ENCODE data around the gene RUNX1.
"Not testable (repeated sequence)": the region's sequence is repeated elsewhere in the genome, so short reads cannot be mapped to it uniquely, and the experiment has no call there.

Gene RUNX1

GRCh38 chr21:34953950-34954349, 95.2 kb downstream of the RUNX1 start:
- no peaks in the 10 kb centered on the region for H3K36me3 ChIP-seq (ENCODE audit: insufficient read depth, low read length)
- H2AFZ ChIP-seq (ENCODE audit: low read depth, low read length) = no peak overlapping the region
- H3K4me3 ChIP-seq (ENCODE audit: low read length) = no peak overlapping the region
- no peaks in the 10 kb centered on the region for H3K27me3 ChIP-seq (ENCODE audit: insufficient read depth, low read length)
- H3K9me3 ChIP-seq (ENCODE audit: low read length) = no peaks in the 10 kb centered on the region
- no peaks in the 10 kb centered on the region for H3K4me1 ChIP-seq (ENCODE audit: insufficient read depth, low read length)

- Histone ChIP-seq H2AFZ (ENCODE audit: low read depth, low read length) (no peak overlapping the region), H3K4me1 (ENCODE audit: insufficient read depth, low read length) (no peaks in the 10 kb centered on the region), H3K27me3 (ENCODE audit: insufficient read depth, low read length) (no peaks in the 10 kb centered on the region), H3K4me3 (ENCODE audit: low read length) (no peak overlapping the region), H3K36me3 (ENCODE audit: insufficient read depth, low read length) (no peaks in the 10 kb centered on the region), H3K9me3 (ENCODE audit: low read length) (no peaks in the 10 kb centered on the region)
Measured at GRCh38 chr21:34952701-34953100, 96.4 kb downstream of the RUNX1 start.

DNA sequence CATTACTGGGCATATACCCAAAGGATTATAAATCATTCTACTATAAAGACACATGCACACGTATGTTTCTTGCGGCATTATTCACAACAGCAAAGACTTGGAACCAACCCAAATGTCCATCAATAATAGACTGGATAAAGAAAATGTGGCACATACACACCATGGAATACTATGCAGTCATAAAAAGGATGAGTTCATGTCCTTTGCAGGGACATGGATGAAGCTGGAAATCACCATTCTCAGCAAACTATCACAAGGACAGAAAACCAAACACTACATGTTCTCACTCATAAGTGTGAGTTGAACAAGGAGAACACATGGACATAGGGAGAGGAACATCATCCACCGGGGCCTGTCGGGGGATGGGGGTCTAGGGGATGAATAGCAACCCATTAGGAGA, 97.2 kb downstream of the RUNX1 start:
- not testable (repeated sequence) for H3K36me3 ChIP-seq (ENCODE audit: insufficient read depth, low read length); H3K4me1 ChIP-seq (ENCODE audit: insufficient read depth, low read length); H2AFZ ChIP-seq (ENCODE audit: low read depth, low read length); H3K9me3 ChIP-seq (ENCODE audit: low read length); H3K4me3 ChIP-seq (ENCODE audit: low read length); H3K27me3 ChIP-seq (ENCODE audit: insufficient read depth, low read length)

DNA sequence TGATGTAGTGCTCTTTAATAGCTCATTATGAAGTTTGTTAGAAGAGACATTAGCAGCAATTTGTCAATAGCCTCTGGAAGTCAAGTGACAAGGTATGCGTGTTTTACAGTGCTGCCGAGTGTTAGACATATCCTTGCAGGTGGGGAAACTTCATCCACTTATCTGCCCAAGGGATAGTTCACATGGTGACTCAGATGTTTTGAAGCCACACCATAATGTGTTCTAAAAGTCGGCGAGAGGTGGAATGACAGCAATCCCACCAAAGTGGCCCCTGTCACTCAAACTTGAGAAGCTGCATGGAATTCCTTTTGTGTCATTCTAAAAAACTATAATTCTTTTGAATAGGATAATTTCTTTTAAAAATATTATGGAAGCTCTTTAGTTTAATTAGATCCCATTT, 98.1 kb downstream of the RUNX1 start:
- H2AFZ ChIP-seq (ENCODE audit: low read depth, low read length) = no peak overlapping the region
- H3K9me3 ChIP-seq (ENCODE audit: low read length) = no peaks in the 10 kb centered on the region
- H3K27me3 ChIP-seq (ENCODE audit: insufficient read depth, low read length) = no peaks in the 10 kb centered on the region
- H3K36me3 ChIP-seq (ENCODE audit: insufficient read depth, low read length) = no peaks in the 10 kb centered on the region
- no peak overlapping the region for H3K4me3 ChIP-seq (ENCODE audit: low read length)
- no peaks in the 10 kb centered on the region for H3K4me1 ChIP-seq (ENCODE audit: insufficient read depth, low read length)

- no peaks in the 10 kb centered on the region for H3K27me3 ChIP-seq (ENCODE audit: insufficient read depth, low read length)
Measured at GRCh38 chr21:34949499-34949898, 99.6 kb downstream of the RUNX1 start.

GRCh38 chr21:34949030-34949429, 100.1 kb downstream of the RUNX1 start:
- no peaks in the 10 kb centered on the region for H3K9me3 ChIP-seq (ENCODE audit: low read length)
- H2AFZ ChIP-seq (ENCODE audit: low read depth, low read length) = no peak overlapping the region

More at GRCh38 chr21:34949499-34949898, 99.6 kb downstream of the RUNX1 start:
- no peaks in the 10 kb centered on the region for H3K36me3 ChIP-seq (ENCODE audit: insufficient read depth, low read length)
- H3K4me1 ChIP-seq (ENCODE audit: insufficient read depth, low read length) = no peaks in the 10 kb centered on the region
- H2AFZ ChIP-seq (ENCODE audit: low read depth, low read length) = no peak overlapping the region
- H3K4me3 ChIP-seq (ENCODE audit: low read length) = no peak overlapping the region
- H3K9me3 ChIP-seq (ENCODE audit: low read length) = no peaks in the 10 kb centered on the region

GRCh38 chr21:34948157-34948556, 100.9 kb downstream of the RUNX1 start:
- Histone ChIP-seq H3K4me3 (ENCODE audit: low read length) (no peak overlapping the region), H3K36me3 (ENCODE audit: insufficient read depth, low read length) (no peaks in the 10 kb centered on the region), H2AFZ (ENCODE audit: low read depth, low read length) (no peak overlapping the region), H3K27me3 (ENCODE audit: insufficient read depth, low read length) (no peaks in the 10 kb centered on the region), H3K4me1 (ENCODE audit: insufficient read depth, low read length) (no peaks in the 10 kb centered on the region), H3K9me3 (ENCODE audit: low read length) (no peaks in the 10 kb centered on the region)

More at GRCh38 chr21:34949030-34949429, 100.1 kb downstream of the RUNX1 start:
- no peaks in the 10 kb centered on the region for H3K4me1 ChIP-seq (ENCODE audit: insufficient read depth, low read length)
- no peaks in the 10 kb centered on the region for H3K36me3 ChIP-seq (ENCODE audit: insufficient read depth, low read length)
- H3K27me3 ChIP-seq (ENCODE audit: insufficient read depth, low read length) = no peaks in the 10 kb centered on the region
- H3K4me3 ChIP-seq (ENCODE audit: low read length) = no peak overlapping the region

- Histone ChIP-seq H3K27me3 (ENCODE audit: insufficient read depth, low read length) (no peaks in the 10 kb centered on the region), H3K4me3 (ENCODE audit: low read length) (no peak overlapping the region), H3K36me3 (ENCODE audit: insufficient read depth, low read length) (no peaks in the 10 kb centered on the region), H3K4me1 (ENCODE audit: insufficient read depth, low read length) (no peaks in the 10 kb centered on the region), H3K9me3 (ENCODE audit: low read length) (no peaks in the 10 kb centered on the region), H2AFZ (ENCODE audit: low read depth, low read length) (no peak overlapping the region)
Measured at GRCh38 chr21:34946916-34947534, 102.1 kb downstream of the RUNX1 start.

- H3K36me3 ChIP-seq (ENCODE audit: insufficient read depth, low read length) = no peaks in the 10 kb centered on the region
- H3K4me3 ChIP-seq (ENCODE audit: low read length) = no peak overlapping the region
- H3K4me1 ChIP-seq (ENCODE audit: insufficient read depth, low read length) = no peaks in the 10 kb centered on the region
- no peaks in the 10 kb centered on the region for H3K27me3 ChIP-seq (ENCODE audit: insufficient read depth, low read length)
- no peak overlapping the region for H2AFZ ChIP-seq (ENCODE audit: low read depth, low read length)
- no peaks in the 10 kb centered on the region for H3K9me3 ChIP-seq (ENCODE audit: low read length)
Measured at GRCh38 chr21:34946385-34946840, 102.7 kb downstream of the RUNX1 start.

DNA sequence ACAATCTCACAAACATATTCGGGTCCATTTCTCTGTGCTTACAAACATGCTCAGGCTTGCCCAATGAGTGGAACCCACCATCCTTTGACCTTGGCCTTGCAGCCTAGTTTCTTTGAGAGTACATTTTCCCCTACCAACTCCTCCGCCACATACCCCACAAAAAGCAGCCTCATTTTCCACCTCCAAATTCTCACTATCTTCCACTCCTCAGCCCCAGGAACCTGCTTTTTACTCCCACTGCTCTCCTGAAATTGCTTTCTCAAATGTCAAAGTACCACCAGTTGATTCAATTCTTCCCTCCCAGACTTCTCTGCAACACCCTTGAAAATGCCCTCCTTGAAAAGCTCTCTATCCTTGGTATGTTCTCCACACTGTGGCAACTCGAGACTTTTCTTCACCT, 103.8 kb downstream of the RUNX1 start:
- Histone ChIP-seq H3K36me3 (ENCODE audit: insufficient read depth, low read length) (no peaks in the 10 kb centered on the region), H2AFZ (ENCODE audit: low read depth, low read length) (no peak overlapping the region), H3K27me3 (ENCODE audit: insufficient read depth, low read length) (no peaks in the 10 kb centered on the region), H3K9me3 (ENCODE audit: low read length) (no peaks in the 10 kb centered on the region), H3K4me3 (ENCODE audit: low read length) (no peak overlapping the region), H3K4me1 (ENCODE audit: insufficient read depth, low read length) (no peaks in the 10 kb centered on the region)

DNA sequence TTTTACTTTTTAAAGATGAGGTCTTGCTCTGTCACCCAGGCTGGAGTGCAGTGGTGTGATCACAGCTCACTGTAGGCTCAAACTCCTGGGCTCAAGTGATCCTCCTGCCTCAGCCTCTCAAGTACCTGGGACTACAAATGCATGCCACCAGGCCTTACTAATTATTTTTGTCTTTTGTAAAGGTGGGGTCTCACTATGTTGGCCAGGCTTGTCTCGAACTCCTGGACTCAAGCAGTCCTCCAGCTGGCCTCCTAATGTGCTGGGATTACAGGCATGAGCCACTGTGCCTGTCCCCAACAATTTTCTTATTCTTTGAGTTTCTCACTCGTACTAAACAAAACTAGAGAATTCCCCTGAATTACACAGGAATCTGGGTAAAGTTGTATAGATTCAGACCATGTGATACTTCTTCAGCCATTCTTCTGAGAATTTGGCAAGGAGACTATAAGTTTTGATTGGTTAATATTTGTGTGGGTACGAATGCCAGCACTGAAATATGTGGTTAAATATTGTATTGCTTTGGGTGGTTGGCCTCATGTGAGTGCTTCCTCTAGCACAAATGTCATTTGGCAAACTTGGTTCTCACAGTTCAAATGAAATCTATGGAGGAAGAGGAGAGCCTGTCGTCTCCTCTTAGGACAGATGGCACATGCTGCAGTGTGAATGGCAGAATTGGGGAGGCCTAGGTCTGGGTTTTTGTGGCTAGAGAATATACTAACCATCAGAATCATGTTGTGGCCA, 104.9 kb downstream of the RUNX1 start:
- Histone ChIP-seq H3K27me3 (ENCODE audit: insufficient read depth, low read length) (no peaks in the 10 kb centered on the region), H3K9me3 (ENCODE audit: low read length) (no peaks in the 10 kb centered on the region), H3K36me3 (ENCODE audit: insufficient read depth, low read length) (no peaks in the 10 kb centered on the region)

GRCh38 chr21:34942911-34943310, 106.2 kb downstream of the RUNX1 start:
- Histone ChIP-seq H3K4me3 (ENCODE audit: low read length) (no peak overlapping the region), H2AFZ (ENCODE audit: low read depth, low read length) (no peak overlapping the region), H3K4me1 (ENCODE audit: insufficient read depth, low read length) (no peaks in the 10 kb centered on the region), H3K9me3 (ENCODE audit: low read length) (no peaks in the 10 kb centered on the region), H3K27me3 (ENCODE audit: insufficient read depth, low read length) (no peaks in the 10 kb centered on the region), H3K36me3 (ENCODE audit: insufficient read depth, low read length) (no peaks in the 10 kb centered on the region)

More for the DNA sequence above, 104.9 kb downstream of the RUNX1 start:
- Histone ChIP-seq H3K4me1 (ENCODE audit: insufficient read depth, low read length) (no peaks in the 10 kb centered on the region), H2AFZ (ENCODE audit: low read depth, low read length) (no peak overlapping the region), H3K4me3 (ENCODE audit: low read length) (no peak overlapping the region)

GRCh38 chr21:34941162-34941561, 107.9 kb downstream of the RUNX1 start:
- Histone ChIP-seq H2AFZ (ENCODE audit: low read depth, low read length) (no peak overlapping the region), H3K27me3 (ENCODE audit: insufficient read depth, low read length) (no peaks in the 10 kb centered on the region), H3K9me3 (ENCODE audit: low read length) (no peaks in the 10 kb centered on the region), H3K4me3 (ENCODE audit: low read length) (no peak overlapping the region), H3K4me1 (ENCODE audit: insufficient read depth, low read length) (peaks cover 3% of the 10 kb centered on the region), H3K36me3 (ENCODE audit: insufficient read depth, low read length) (no peaks in the 10 kb centered on the region)

All from neuron (in vitro differentiated cells).